Measurements from ENCODE around the gene ZC3H10. TPM values are rescaled to one million over a fixed set of nuclear protein-coding genes. Genes with fewer than 3 reads are reported as not detected.

The ZC3H10 gene
- total RNA-seq, 1 donor from 2014 or later, result 8.0 TPM

DNA sequence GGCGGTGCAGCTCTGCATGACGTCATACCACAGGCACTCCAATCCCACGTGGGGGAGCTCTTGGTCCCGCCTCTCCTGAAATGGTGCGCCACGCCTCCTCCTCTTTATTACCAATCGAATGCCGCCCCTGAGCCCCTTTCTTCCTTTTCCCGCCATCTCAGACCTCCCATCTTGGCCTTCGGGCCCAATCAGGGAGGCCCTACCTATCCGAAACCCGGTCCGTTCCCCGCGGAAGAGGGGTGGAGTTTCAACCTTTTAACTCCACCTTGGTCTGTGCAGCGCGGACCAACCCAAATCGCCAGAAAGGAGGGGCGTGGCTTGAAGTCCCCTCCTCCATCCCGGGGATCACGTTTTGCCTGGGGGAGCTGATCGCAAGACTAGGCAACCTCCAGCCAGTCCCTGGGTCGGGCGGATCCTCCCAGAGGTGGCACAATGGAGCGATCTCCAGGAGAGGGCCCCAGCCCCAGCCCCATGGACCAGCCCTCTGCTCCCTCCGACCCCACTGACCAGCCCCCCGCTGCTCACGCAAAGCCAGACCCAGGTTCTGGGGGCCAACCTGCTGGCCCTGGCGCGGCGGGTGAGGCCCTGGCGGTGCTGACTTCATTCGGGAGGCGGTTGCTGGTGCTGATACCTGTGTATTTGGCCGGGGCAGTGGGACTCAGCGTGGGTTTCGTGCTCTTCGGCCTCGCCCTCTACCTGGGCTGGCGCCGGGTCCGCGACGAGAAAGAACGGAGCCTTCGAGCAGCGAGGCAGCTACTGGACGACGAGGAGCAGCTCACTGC, 10.0 kb downstream of the ZC3H10 start, which contains the start of gene ESYT1:
Gene ESYT1 (plus strand): TSS at position 380 of the 782 bp plus-strand sequence. CDS start 53 bp downstream, at position 433.
- Mint-ChIP-seq H3K27ac (ENCODE audit: unreplicated experiment) (peak within 1 kb of the TSS; percentile 92), H3K4me3 (ENCODE audit: unreplicated experiment) (peak within 1 kb of the TSS; percentile 99), H3K9me3 (ENCODE audit: low read depth) (no peaks in the 10 kb centered on the region), H3K4me1 (ENCODE audit: low read depth) (peaks cover 42% of the 10 kb centered on the region), H3K27me3 (ENCODE audit: low read depth) (no peaks in the 10 kb centered on the region), H3K36me3 (ENCODE audit: low read depth) (peaks cover 19% of the 10 kb centered on the region)
- no peak for TF ChIP-seq CTCF (IDR thresholded peaks at IDR 0.05)
- DNase-seq (ENCODE audit: low spot score), result peak; percentile 98

DNA sequence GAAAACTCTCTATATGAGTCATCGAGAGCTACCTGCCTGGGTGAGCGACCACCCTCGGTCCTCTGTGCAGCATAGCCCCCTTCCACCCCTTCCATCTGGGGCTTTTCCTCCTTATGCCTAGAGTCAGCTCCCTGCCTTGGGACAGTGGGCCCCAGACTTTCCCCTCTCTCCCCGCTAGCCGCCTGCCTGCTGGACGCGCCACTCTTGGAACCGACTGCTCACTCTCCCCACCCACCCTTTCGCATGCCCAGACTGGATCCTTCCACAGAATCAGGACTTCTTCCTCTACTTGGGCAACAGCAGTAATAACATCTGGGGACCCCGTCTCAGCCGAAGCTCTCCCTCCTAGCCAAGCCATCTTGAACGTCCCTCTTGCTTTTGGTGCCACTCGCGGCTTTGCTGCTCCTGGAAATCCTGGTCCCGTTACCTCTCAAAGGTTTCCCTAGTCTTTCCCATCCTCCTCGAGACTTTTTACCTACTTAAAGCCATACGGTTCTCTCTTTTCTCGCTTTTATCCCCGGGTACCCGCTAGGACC, 10.7 kb downstream of the ZC3H10 start:
- Mint-ChIP-seq H3K27me3 (ENCODE audit: low read depth) (no peaks in the 10 kb centered on the region), H3K4me3 (ENCODE audit: unreplicated experiment) (peak overlapping the region; percentile 99), H3K36me3 (ENCODE audit: low read depth) (peaks cover 23% of the 10 kb centered on the region), H3K27ac (ENCODE audit: unreplicated experiment) (peak overlapping the region; percentile 92), H3K9me3 (ENCODE audit: low read depth) (no peaks in the 10 kb centered on the region), H3K4me1 (ENCODE audit: low read depth) (peaks cover 42% of the 10 kb centered on the region)
- no peak for DNase-seq (ENCODE audit: low spot score)
- no peak for TF ChIP-seq CTCF (IDR thresholded peaks at IDR 0.05)

GRCh38 chr12:56129206-56129941, 11.3 kb downstream of the ZC3H10 start:
- no peak for DNase-seq (ENCODE audit: low spot score)
- no peaks in the 10 kb centered on the region for H3K27me3 Mint-ChIP-seq (ENCODE audit: low read depth)
- H3K27ac Mint-ChIP-seq (ENCODE audit: unreplicated experiment), result peak overlapping the region; percentile 92
- H3K9me3 Mint-ChIP-seq (ENCODE audit: low read depth), result no peaks in the 10 kb centered on the region
- H3K36me3 Mint-ChIP-seq (ENCODE audit: low read depth), result peaks cover 28% of the 10 kb centered on the region
- peaks cover 42% of the 10 kb centered on the region for H3K4me1 Mint-ChIP-seq (ENCODE audit: low read depth)
- H3K4me3 Mint-ChIP-seq (ENCODE audit: unreplicated experiment), result peak overlapping the region; percentile 99
- TF ChIP-seq CTCF (IDR thresholded peaks at IDR 0.05), result no peak

DNA sequence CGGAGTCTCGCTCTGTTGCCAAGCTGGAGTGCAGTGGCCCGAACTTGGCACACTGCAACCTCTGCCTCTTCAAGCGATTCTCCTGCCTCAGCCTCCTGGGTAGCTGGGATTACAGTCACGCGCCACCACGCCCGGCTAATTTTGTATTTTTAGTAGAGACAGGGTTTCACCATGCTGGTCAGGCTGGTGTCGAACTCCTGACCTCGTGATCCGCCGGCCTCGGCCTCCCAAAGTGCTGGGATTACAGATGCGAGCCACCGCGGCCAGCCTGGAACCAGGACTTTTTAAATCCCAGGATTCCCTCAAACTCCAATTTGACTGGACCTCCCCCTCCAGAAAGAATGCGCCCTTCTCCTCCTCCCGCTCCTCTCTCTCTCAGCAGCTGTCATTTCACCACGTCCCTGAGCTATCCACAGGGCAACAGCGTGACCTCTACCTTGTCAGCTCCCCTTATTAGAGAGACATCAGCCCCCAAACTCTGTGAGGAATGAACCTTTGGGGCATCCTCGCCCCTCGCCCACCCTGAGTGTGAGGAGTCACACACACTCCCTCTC, 12.0 kb downstream of the ZC3H10 start:
- DNase-seq (ENCODE audit: low spot score), result no peak
- no peak for TF ChIP-seq CTCF (IDR thresholded peaks at IDR 0.05)
- peak overlapping the region; percentile 2 for H3K27ac Mint-ChIP-seq (ENCODE audit: unreplicated experiment)
- peaks cover 28% of the 10 kb centered on the region for H3K36me3 Mint-ChIP-seq (ENCODE audit: low read depth)
- H3K4me1 Mint-ChIP-seq (ENCODE audit: low read depth), result peaks cover 42% of the 10 kb centered on the region
- no peaks in the 10 kb centered on the region for H3K9me3 Mint-ChIP-seq (ENCODE audit: low read depth)
- H3K27me3 Mint-ChIP-seq (ENCODE audit: low read depth), result no peaks in the 10 kb centered on the region
- H3K4me3 Mint-ChIP-seq (ENCODE audit: unreplicated experiment), result peak overlapping the region; percentile 99

DNA sequence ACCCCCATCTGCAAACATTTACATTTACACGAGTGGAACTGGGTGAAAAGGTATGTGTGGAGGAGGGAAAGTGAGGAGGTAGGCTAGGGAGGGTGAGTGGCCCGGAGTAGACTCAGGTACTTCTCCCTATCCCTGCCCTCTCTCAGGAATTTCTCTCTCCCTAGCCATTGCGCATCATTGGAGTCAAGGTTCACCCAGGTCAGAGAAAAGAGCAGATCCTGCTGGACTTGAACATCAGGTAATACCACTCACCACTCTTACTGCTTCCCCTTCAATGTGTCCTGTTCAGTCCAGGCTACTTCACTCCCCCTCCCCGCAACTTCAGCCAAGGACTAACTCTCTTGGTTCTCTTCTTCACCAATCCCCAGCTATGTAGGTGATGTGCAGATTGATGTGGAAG, 12.8 kb downstream of the ZC3H10 start:
- no peak overlapping the region for H3K27ac Mint-ChIP-seq (ENCODE audit: unreplicated experiment)
- no peak for TF ChIP-seq CTCF (IDR thresholded peaks at IDR 0.05)
- H3K36me3 Mint-ChIP-seq (ENCODE audit: low read depth), result peaks cover 29% of the 10 kb centered on the region
- H3K9me3 Mint-ChIP-seq (ENCODE audit: low read depth), result no peaks in the 10 kb centered on the region
- H3K4me1 Mint-ChIP-seq (ENCODE audit: low read depth), result peaks cover 42% of the 10 kb centered on the region
- no peak overlapping the region for H3K4me3 Mint-ChIP-seq (ENCODE audit: unreplicated experiment)
- no peak for DNase-seq (ENCODE audit: low spot score)
- no peaks in the 10 kb centered on the region for H3K27me3 Mint-ChIP-seq (ENCODE audit: low read depth)

Measured in chondrocyte (in vitro differentiated cells).